Measurements from ENCODE around the gene ERCC6L2. TPM values are rescaled to one million over a fixed set of nuclear protein-coding genes. Genes with fewer than 3 reads are reported as not detected.

ERCC6L2 gene
- total and polyA plus RNA-seq, 2 donors from 2014 or later: 4.4 to 58.9 TPM

DNA sequence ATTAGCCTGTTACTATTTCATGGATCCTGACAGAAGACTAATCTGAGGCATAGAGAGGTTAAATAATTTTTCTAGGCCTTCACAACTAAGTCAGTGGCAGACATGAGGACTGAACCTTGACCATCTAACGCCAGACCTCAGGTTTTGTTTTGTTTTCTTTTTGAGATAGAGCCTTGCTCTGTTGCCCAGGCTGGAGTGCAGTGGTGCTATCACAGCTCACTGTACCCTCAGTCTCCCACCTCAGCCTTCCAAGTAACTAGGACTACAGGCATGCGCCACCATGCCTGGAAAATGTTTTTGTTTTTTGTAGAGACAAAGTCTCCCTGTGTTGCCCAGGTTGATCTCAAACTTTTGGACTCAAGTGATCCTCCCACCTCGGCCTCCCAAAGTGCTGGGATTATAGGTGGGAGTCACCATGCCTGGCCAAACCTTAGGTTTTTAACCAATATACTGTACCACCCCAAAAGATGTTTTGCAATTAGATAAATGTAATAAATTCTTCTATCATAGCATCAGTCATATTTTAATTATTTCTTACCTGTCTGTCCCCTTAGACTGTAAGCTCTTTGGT, 35.4 kb downstream of the ERCC6L2 start:
- intact Hi-C loops (cut with DNase I): no loop called here

DNA sequence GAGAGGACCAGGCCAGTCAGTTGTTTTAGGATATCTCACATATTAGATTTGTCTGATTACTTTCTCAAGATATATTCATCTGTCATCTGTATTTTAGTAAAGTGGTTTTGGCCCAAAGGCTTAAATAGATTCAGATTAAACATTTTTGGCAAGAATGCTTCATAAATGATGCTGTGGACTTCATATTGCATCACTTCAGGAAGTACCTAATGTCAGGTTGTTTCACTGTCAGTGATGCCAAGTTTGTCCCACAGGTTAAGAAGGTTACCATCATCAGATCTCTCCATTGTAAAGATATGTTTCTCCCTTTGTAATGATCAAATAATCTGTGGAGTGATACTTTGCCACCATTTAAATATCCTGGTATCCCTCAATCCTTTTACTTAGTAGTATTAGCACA, 37.3 kb downstream of the ERCC6L2 start:
- intact Hi-C loops (cut with DNase I): no loop called here
- Histone ChIP-seq H3K9ac (ENCODE audit: low read length in 3 of 3) (no peak overlapping the region), H3K9me3 (ENCODE audit: control insufficient read depth in 2 of 3, insufficient read depth in 1 of 3, low read length in 3 of 3) (no peaks in the 10 kb centered on the region), H3K4me3 (ENCODE audit: low read length in 3 of 3) (no peak overlapping the region), H3K27ac (ENCODE audit: low read depth in 2 of 2, low read length in 2 of 2) (no peak overlapping the region), H3K4me1 (ENCODE audit: control insufficient read depth in 2 of 3, insufficient read depth in 2 of 3, low read depth in 1 of 3, low read length in 3 of 3) (no peaks in the 10 kb centered on the region), H3K36me3 (ENCODE audit: control insufficient read depth in 2 of 3, insufficient read depth in 3 of 3, low read length in 3 of 3) (peaks cover 0 to 2% (median 0%) of the 10 kb centered on the region in 3 donors), H3K27me3 (ENCODE audit: control insufficient read depth, insufficient read depth, low read length) (no peaks in the 10 kb centered on the region)
- TF ChIP-seq, protein P1, sequence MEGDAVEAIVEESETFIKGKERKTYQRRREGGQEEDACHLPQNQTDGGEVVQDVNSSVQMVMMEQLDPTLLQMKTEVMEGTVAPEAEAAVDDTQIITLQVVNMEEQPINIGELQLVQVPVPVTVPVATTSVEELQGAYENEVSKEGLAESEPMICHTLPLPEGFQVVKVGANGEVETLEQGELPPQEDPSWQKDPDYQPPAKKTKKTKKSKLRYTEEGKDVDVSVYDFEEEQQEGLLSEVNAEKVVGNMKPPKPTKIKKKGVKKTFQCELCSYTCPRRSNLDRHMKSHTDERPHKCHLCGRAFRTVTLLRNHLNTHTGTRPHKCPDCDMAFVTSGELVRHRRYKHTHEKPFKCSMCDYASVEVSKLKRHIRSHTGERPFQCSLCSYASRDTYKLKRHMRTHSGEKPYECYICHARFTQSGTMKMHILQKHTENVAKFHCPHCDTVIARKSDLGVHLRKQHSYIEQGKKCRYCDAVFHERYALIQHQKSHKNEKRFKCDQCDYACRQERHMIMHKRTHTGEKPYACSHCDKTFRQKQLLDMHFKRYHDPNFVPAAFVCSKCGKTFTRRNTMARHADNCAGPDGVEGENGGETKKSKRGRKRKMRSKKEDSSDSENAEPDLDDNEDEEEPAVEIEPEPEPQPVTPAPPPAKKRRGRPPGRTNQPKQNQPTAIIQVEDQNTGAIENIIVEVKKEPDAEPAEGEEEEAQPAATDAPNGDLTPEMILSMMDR (IDR thresholded peaks at IDR 0.05; ENCODE audit: borderline replicate concordance, extremely low read depth, insufficient read depth): no peak
- FAIRE-seq (no peak), DNase-seq (no peak)

More for the DNA sequence above, 35.4 kb downstream of the ERCC6L2 start:
- H3K4me1 ChIP-seq (ENCODE audit: control insufficient read depth in 2 of 3, insufficient read depth in 2 of 3, low read depth in 1 of 3, low read length in 3 of 3): no peaks in the 10 kb centered on the region
- TF ChIP-seq, protein P1 (IDR thresholded peaks at IDR 0.05; ENCODE audit: borderline replicate concordance, extremely low read depth, insufficient read depth): no peak
- H3K27ac ChIP-seq (ENCODE audit: low read depth in 2 of 2, low read length in 2 of 2): no peak overlapping the region
- no peak overlapping the region for H3K4me3 ChIP-seq (ENCODE audit: low read length in 3 of 3)
- H3K36me3 ChIP-seq (ENCODE audit: control insufficient read depth in 2 of 3, insufficient read depth in 3 of 3, low read length in 3 of 3): no peaks in the 10 kb centered on the region
- no peak overlapping the region for H3K9ac ChIP-seq (ENCODE audit: low read length in 3 of 3)
- DNase-seq: no peak
- H3K9me3 ChIP-seq (ENCODE audit: control insufficient read depth in 2 of 3, insufficient read depth in 1 of 3, low read length in 3 of 3): no peaks in the 10 kb centered on the region
- no peaks in the 10 kb centered on the region for H3K27me3 ChIP-seq (ENCODE audit: control insufficient read depth, insufficient read depth, low read length)
- FAIRE-seq: no peak

DNA sequence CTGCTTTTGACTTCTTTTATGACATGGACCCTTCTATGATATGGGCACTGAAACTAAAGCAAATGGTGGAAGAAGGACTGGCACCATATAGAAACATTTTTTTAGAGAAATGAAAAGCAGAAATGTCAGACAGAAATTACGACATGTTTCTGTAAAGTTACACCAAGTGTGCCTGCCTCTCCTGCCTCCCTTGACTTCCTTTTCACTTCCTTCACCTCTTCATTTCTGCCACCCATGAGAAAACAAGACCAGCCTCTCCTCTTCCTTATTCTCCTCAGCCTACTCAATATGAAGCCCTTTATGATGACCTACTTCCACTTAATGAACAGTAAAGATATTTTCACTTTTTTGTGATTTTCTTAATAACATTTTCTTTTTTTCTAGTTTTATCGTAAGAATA, 44.5 kb downstream of the ERCC6L2 start:
- FAIRE-seq (no peak), DNase-seq (no peak)
- Histone ChIP-seq H3K9ac (ENCODE audit: low read length in 3 of 3) (no peak overlapping the region), H3K4me3 (ENCODE audit: low read length in 3 of 3) (no peak overlapping the region), H3K36me3 (ENCODE audit: control insufficient read depth in 2 of 3, insufficient read depth in 3 of 3, low read length in 3 of 3) (peaks cover 7 to 16% (median 10%) of the 10 kb centered on the region in 3 donors), H3K27me3 (ENCODE audit: control insufficient read depth, insufficient read depth, low read length) (no peaks in the 10 kb centered on the region), H3K4me1 (ENCODE audit: control insufficient read depth in 2 of 3, insufficient read depth in 2 of 3, low read depth in 1 of 3, low read length in 3 of 3) (no peaks in the 10 kb centered on the region), H3K9me3 (ENCODE audit: control insufficient read depth in 2 of 3, insufficient read depth in 1 of 3, low read length in 3 of 3) (no peaks in the 10 kb centered on the region), H3K27ac (ENCODE audit: low read depth in 2 of 2, low read length in 2 of 2) (no peak overlapping the region)
- intact Hi-C loops (cut with DNase I): no loop called here
- TF ChIP-seq, protein P1 (IDR thresholded peaks at IDR 0.05; ENCODE audit: borderline replicate concordance, extremely low read depth, insufficient read depth): no peak

DNA sequence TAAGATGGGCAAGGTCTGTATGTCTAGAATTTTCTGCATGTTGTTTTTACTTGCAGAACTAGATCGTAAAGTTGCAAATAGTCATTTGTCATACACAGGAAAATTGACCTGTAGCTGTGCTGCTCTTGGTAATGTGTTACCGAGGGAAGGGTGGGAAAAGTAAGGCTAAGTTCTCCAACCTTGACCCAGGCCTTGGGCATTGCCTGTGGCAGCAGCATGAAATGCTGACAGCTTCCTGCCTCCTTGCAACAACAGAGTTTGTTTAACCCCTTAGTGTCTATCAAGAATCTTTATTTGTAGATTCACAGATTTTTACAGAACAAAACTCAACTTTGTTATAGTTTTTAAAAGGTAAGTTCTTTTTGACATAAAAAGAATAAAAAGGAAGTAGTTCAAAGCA, 48.3 kb downstream of the ERCC6L2 start:
- intact Hi-C loops (cut with DNase I): no loop called here
- DNase-seq: peak in 2 of 5 donors; percentile 16 to 27
- no peak overlapping the region for H3K27ac ChIP-seq (ENCODE audit: low read depth in 2 of 2, low read length in 2 of 2)
- H3K4me1 ChIP-seq (ENCODE audit: control insufficient read depth in 2 of 3, insufficient read depth in 2 of 3, low read depth in 1 of 3, low read length in 3 of 3): no peaks in the 10 kb centered on the region
- peaks cover 7 to 19% (median 16%) of the 10 kb centered on the region in 3 donors for H3K36me3 ChIP-seq (ENCODE audit: control insufficient read depth in 2 of 3, insufficient read depth in 3 of 3, low read length in 3 of 3)
- no peak overlapping the region for H3K9ac ChIP-seq (ENCODE audit: low read length in 3 of 3)
- FAIRE-seq: no peak
- no peaks in the 10 kb centered on the region for H3K9me3 ChIP-seq (ENCODE audit: control insufficient read depth in 2 of 3, insufficient read depth in 1 of 3, low read length in 3 of 3)
- no peaks in the 10 kb centered on the region for H3K27me3 ChIP-seq (ENCODE audit: control insufficient read depth, insufficient read depth, low read length)
- TF ChIP-seq, protein P1 (IDR thresholded peaks at IDR 0.05; ENCODE audit: borderline replicate concordance, extremely low read depth, insufficient read depth): no peak
- no peak overlapping the region for H3K4me3 ChIP-seq (ENCODE audit: low read length in 3 of 3)
